Renal pelvis (tissue), 12 donors: Measurements from ENCODE around the gene OR2G2. TPM values are rescaled to one million over a fixed set of nuclear protein-coding genes. Genes with fewer than 3 reads are reported as not detected.

Source experiments
- DNase-seq: peaks from one replicate; pipeline ENCODE4 v3.0.0-alpha.2; 2013
- long read RNA-seq, 16 experiments: transcript quantifications; one replicate each; lab custom pipeline, GENCODE V29; 2026
- polyA plus RNA-seq, 3 donors: library from polyadenylated mRNA; unstranded; fragments of 120-200 nt; gene quantifications; one replicate each; pipeline ENCODE4 v1.2.1, GENCODE V29; 2013; ENCODE audit not compliant: insufficient read length in 3 of 3

OR2G2 gene, protein sequence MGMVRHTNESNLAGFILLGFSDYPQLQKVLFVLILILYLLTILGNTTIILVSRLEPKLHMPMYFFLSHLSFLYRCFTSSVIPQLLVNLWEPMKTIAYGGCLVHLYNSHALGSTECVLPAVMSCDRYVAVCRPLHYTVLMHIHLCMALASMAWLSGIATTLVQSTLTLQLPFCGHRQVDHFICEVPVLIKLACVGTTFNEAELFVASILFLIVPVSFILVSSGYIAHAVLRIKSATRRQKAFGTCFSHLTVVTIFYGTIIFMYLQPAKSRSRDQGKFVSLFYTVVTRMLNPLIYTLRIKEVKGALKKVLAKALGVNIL
- not detected for polyA plus RNA-seq
- long read RNA-seq, donor 1: 0 reads
- long read RNA-seq, donor 2: 0 reads
- long read RNA-seq, donor 3: 0 reads
- long read RNA-seq, donor 4: 0 reads
- long read RNA-seq, donor 5: 0 reads
- long read RNA-seq, donor 6: 0 reads
- long read RNA-seq, donor 7: 0 reads
- long read RNA-seq, donor 8: 0 reads
- long read RNA-seq, donor 9: 0 reads
- long read RNA-seq, donor 10: 0 reads
- long read RNA-seq, donor 11, partial matches to known transcripts: 0 of 1 reads
- long read RNA-seq, donor 11, other reads (novel, unspliced or antisense): 0 of 1 reads
- long read RNA-seq, donor 12: 0 reads
- long read RNA-seq, donor 13: 0 reads
- long read RNA-seq, donor 14: 0 reads
- long read RNA-seq, donor 15: 0 reads
- long read RNA-seq, donor 16: 0 reads

DNA sequence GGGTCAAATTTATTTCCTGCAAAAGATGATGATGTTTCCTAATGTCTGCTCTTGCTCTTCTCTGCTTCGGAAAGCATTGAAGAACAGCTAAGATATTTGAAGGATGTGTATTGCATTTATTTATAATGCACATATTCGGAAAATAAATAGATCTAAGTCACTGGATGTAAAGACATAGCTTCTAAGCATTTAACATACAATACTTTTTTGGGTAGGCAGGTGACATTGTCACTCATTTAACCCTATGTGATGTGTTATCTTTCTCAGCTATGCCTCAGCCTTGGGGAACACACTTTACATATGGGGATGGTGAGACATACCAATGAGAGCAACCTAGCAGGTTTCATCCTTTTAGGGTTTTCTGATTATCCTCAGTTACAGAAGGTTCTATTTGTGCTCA lies at the start of gene OR2G2:
Gene OR2G2 (plus strand): TSS at position 301 of the 400 bp plus-strand sequence. CDS start 0 bp downstream, at position 301.
- no peak for DNase-seq

GRCh38 chr1:247538561-247538960 lies 49.6 kb upstream of the OR2G2 start:
- no peak for DNase-seq

DNA sequence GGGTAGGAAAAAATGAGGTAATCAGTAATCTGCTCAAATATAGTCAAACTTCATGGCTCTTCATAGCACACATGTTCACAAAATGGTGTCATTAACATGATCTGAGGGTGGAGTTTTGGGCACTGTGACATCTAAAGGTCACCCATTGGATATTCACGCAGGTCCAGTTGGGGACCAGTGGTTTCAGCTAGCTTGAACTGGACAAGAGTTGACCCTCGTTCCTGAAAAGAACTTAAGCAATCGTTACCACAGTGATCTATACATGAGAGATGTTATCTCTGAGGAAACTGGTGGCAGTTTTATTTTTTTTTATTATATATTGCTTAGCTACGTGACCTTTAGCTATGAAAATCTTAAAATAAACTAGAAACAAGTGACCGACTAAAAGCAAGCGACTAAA lies 48.9 kb upstream of the OR2G2 start:
- DNase-seq: no peak

DNA sequence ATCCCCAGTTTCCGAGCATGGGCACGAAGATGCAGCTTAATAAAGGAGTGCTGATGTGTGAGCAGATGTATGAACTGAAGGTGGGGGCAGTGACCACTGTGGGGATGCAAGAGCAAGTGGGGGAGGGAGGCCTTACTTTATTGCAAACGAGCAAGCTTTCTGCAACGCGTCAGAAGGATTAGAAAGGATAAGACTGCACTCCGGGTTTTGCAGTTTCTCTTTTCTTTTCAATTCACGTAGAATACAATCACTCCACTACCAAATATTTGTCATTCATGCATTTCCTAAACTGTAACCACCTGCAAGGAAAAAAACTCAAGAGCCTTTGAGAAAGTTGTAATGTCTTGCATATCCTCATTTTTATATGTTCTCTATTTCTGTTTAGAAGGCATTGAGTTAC lies 47.6 kb upstream of the OR2G2 start:
- DNase-seq: no peak

GRCh38 chr1:247542811-247543210 lies 45.3 kb upstream of the OR2G2 start:
- no peak for DNase-seq

DNA sequence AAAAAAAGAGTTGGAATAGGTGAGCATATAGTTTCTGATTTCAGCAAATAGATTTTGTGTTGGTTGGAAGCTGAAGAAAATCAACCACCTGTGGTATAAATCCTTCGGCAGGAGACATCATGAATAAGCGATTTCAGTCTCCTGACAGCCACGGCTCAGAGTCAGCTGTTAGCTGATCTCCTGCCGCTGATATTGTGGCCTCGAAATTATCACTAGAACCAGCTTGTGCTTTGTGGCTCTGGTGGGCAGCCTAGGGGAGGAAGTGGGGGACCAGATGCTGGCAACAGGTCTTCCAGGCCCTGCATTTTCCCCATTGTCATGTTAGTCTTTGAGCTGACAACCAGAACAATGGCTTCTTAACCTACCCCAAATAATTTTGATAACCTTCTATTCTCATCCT lies 40.1 kb upstream of the OR2G2 start:
- DNase-seq: no peak

- DNase-seq: no peak
Observed at GRCh38 chr1:247548769-247549182, 39.4 kb upstream of the OR2G2 start, which contains the start of gene GCSAML. Gene GCSAML (plus strand): TSS chr1:247549134. CDS start chr1:247549192, 58 bp downstream.

DNA sequence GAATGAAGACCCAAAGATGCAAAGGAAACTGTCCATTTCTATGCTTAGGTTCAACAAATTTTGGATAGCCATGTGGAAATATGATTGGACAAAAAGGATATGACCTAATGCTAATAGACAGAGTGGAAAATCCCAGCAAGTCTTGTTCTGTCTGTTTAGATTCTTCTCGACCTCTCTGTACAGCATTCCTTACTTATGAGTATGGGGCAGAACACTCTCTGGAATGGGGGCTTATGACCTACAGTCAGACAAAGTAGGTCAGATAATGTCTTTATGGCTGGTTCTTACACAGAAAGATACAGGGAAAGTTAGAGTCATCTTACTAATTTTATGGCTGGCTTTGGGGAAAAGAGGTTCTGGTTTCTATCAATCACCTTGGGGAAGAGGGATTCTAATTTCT lies 36.4 kb upstream of the OR2G2 start:
- no peak for DNase-seq

DNA sequence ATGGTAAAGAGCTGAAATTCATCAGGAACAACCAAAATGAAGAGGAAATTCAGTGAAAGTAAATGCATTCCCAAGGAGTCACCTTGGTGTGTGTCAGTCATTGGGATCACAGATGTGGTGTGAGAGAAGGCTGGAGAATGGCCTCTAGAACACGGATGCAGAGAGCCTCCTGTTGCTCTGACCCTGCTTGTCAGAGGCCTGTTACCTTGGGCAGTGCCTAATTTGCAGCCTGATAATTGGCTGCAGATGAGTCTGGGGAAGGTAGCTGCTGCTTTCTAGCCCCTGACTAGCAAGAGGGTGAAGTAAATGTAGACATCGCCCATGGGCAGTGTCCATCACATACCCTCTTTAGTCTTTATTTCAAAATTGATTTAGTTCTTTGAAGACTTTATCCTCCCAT lies 35.9 kb upstream of the OR2G2 start:
- DNase-seq: no peak

- no peak for DNase-seq
Observed at GRCh38 chr1:247557926-247558674, 30.1 kb upstream of the OR2G2 start.

- no peak for DNase-seq
Observed at GRCh38 chr1:247561711-247562110, 26.4 kb upstream of the OR2G2 start.

DNA sequence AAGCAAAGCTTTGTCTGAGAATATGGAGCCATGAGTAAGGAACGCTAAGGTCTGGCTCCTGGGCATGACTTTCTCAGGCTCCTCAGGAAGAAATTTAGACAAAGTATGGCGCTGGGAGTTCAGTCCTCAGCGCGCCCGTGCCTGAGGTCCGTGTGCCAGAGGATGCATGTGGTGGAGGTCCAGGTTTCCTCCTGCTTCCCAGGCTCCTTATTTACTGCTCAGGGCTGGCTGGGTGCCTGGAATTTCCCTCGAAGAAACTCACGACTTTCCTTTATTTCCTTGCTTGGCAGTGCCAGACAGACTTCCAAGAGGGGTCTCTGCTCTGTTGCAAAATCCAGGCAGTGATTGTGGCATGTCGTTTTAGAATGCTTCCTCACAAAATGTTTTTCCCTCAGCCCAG lies 26.0 kb upstream of the OR2G2 start:
- no peak for DNase-seq

GRCh38 chr1:247574236-247574635 lies 13.9 kb upstream of the OR2G2 start:
- no peak for DNase-seq

GRCh38 chr1:247574664-247575063 lies 13.5 kb upstream of the OR2G2 start:
- no peak for DNase-seq

DNA sequence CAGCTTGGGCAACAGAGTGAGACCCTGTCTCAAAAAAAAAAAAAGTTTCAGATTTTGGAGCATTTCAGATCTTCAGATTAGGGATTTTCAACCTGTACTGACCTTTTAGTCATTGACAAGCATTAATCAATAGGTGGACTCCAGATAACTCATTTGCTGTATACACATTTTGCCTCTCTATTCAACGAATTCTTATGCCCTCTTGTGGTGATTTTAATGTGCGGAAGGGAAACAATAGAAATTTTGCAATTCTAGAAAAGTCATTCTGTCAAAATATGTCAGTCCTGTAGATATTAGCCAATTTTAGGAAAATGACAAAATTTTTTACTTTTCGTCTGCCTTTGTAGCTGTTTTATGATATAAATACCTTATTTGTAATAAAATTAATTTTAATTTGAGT lies 11.6 kb upstream of the OR2G2 start:
- DNase-seq: no peak

GRCh38 chr1:247578946-247579460 lies 9.2 kb upstream of the OR2G2 start:
- DNase-seq: no peak

- DNase-seq: no peak
Observed at GRCh38 chr1:247605286-247605685, 17.1 kb downstream of the OR2G2 start, which contains the start of gene OR2G3. Gene OR2G3 (plus strand): TSS chr1:247605586. CDS start chr1:247605586, 0 bp downstream.

DNA sequence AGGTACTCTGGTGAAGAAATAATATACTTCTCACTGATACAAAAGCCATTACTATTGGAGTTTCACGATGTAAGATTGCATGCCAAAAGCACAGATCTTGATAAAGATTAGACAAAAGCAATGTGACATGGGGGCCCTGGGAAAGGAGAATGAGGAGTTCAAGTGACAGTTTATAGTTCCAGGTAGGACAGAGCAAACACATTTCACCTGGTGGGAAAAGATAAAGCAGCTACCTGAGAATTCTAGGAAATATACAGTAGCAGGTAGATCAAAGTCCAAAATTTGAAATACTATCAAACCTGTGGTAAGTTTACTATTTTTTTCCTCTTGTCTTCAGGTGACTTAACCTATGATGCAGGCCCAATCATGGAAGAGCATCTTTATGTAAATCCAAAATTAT lies 25.2 kb downstream of the OR2G2 start:
- no peak for DNase-seq

DNA sequence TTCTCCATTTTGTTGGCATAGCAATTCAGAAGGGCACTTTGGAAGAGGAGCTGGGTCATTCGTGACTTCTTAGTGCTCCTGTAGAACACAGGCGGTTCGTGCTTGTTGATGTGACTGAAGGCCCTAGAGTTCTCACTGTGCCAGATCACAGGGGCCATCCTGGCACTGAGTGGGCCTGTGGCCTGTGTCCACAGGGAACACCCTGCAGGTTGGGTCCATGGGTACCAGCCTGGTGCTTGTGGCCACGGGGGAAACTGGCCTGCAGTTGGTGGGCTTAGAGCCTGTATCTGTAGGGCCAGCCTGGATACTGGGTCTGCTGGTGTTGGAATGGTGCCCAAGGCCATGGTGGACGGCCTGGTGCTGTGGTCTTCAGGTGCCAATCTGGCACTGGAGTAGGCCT lies 26.5 kb downstream of the OR2G2 start:
- DNase-seq: no peak

- DNase-seq: no peak
Observed at GRCh38 chr1:247627951-247628350, 39.8 kb downstream of the OR2G2 start.

- DNase-seq: no peak
Observed at GRCh38 chr1:247638011-247638410, 49.9 kb downstream of the OR2G2 start.

DNA sequence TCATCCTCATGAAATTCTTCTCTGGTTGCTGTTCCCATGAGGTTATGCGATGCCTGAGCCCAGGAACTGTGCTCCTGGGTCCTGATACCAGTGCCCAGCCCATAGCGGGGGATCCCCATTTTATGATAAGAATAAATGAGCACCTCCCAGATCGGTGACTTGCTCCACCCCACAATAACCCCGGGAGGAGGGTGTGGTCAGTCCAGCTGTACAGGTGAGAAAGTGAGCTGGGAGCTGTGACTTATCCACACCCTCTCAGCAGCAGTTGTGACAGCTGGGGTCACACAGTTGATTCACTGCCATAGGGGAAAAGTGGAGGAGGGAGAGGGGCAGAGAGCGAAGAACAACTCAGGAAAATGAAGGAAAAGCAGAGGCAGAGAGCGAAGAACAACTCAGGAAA lies 50.6 kb downstream of the OR2G2 start:
- DNase-seq: no peak
